ENCODE data around the gene OSBP2. TPM values are rescaled to one million over a fixed set of nuclear protein-coding genes. Genes with fewer than 3 reads are reported as not detected.
A peak's percentile ranks its signal among the peaks of the same experiment; 100 is the strongest.

OSBP2 gene
- total and polyA plus RNA-seq, 4 donors = 1.1 to 12.3 (median 2.6) TPM

DNA sequence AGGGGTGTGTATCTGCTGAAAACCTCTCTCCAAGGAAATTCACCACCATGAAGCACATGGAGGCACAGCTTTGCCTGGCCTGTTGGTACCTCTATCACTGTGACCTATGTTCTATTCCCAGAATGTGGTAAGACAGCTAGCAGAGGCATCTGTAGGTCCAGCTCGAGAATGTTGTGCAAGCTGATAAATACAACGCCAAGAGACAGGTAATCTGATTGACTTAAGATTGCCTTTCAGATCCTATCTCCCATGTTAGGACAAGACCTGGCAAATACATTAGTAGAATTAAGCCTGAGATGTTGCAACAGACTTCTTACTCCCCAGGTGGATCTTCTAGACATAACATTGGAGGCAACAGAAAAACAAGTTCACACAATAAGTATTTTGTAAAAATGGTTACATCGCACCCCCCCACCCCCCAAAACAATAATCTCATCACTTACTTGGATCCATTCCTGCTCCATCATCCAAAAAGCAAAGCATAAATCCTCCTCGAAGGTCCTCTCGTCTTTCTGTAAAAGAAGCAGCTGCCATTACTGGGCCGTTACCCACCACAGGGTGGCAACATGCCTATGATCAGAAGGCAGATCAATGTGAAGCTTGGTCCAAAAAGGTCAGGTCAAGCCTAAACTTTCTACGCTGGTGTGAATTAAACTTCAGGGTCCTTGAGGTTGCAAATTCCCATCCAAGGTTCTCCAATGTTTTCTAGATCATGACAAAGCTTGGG, 255.4 kb downstream of the OSBP2 start:
- H3K4me1 ChIP-seq (ENCODE audit: control insufficient read depth in 5 of 5, insufficient read depth in 5 of 5, low read length in 5 of 5) = peaks cover 0 to 3% (median 0%) of the 10 kb centered on the region in 5 donors
- H3K9ac ChIP-seq (ENCODE audit: insufficient read depth in 1 of 2, low read length in 2 of 2) = no peak overlapping the region
- TF ChIP-seq CTCF (IDR thresholded peaks at IDR 0.05; ENCODE audit: control extremely low read depth, extremely low read depth) = no peak
- DNase-seq = no peak
- WGBS, 2 donors = 89 to 92% methylated on average over 7 of the region's 7 CpGs
- H3K9me3 ChIP-seq (ENCODE audit: control insufficient read depth in 4 of 4, insufficient read depth in 3 of 4, low read length in 3 of 4) = no peaks in the 10 kb centered on the region
- peaks cover 38 to 56% (median 44%) of the 10 kb centered on the region in 4 donors for H3K36me3 ChIP-seq (ENCODE audit: control insufficient read depth in 4 of 4, insufficient read depth in 4 of 4, low read length in 4 of 4)
- ATAC-seq (ENCODE audit: insufficient read depth, low FRiP score) = no peak
- H3K27ac ChIP-seq (ENCODE audit: low read depth in 1 of 2, low read length in 1 of 2) = no peak overlapping the region
- no peak overlapping the region for H3K4me3 ChIP-seq
- no peaks in the 10 kb centered on the region for H3K27me3 ChIP-seq (ENCODE audit: control insufficient read depth in 3 of 3, insufficient read depth in 3 of 3, low read length in 2 of 3)

DNA sequence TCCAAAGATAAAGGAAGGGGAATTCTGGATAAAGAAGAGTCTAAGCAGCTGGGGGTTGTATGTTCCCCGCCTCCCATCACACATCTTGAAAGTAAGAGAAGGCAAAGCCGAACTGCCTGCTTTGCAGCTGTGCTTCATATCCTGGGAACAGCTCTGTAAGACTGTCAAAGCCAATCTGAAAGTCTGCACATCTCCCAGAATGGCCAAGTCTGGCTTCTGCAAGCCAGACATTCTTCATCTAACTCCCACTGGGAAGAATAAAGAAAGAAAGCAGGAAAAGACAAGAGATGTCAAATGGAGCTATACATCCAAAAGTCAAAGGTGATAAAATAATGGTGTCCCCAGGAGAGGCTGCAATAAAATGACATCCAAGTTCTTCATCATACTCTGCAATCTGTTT, 258.5 kb downstream of the OSBP2 start:
- no peaks in the 10 kb centered on the region for H3K9me3 ChIP-seq (ENCODE audit: control insufficient read depth in 4 of 4, insufficient read depth in 3 of 4, low read length in 3 of 4)
- DNase-seq = no peak
- no peak overlapping the region for H3K9ac ChIP-seq (ENCODE audit: insufficient read depth in 1 of 2, low read length in 2 of 2)
- H3K4me1 ChIP-seq (ENCODE audit: control insufficient read depth in 5 of 5, insufficient read depth in 5 of 5, low read length in 5 of 5) = peaks cover 0 to 4% (median 2%) of the 10 kb centered on the region in 5 donors
- no peak overlapping the region for H3K27ac ChIP-seq (ENCODE audit: low read depth in 1 of 2, low read length in 1 of 2)
- no peak for TF ChIP-seq CTCF (IDR thresholded peaks at IDR 0.05; ENCODE audit: control extremely low read depth, extremely low read depth)
- H3K27me3 ChIP-seq (ENCODE audit: control insufficient read depth in 3 of 3, insufficient read depth in 3 of 3, low read length in 2 of 3) = no peaks in the 10 kb centered on the region
- H3K4me3 ChIP-seq = no peak overlapping the region
- no peak for ATAC-seq (ENCODE audit: insufficient read depth, low FRiP score)
- WGBS, 2 donors = 94% methylated on average over 2 of the region's 2 CpGs
- peaks cover 24 to 46% (median 34%) of the 10 kb centered on the region in 4 donors for H3K36me3 ChIP-seq (ENCODE audit: control insufficient read depth in 4 of 4, insufficient read depth in 4 of 4, low read length in 4 of 4)

- peaks cover 0 to 12% (median 2%) of the 10 kb centered on the region in 5 donors for H3K4me1 ChIP-seq (ENCODE audit: control insufficient read depth in 5 of 5, insufficient read depth in 5 of 5, low read length in 5 of 5)
- peaks cover 9 to 28% (median 22%) of the 10 kb centered on the region in 4 donors for H3K36me3 ChIP-seq (ENCODE audit: control insufficient read depth in 4 of 4, insufficient read depth in 4 of 4, low read length in 4 of 4)
- H3K9me3 ChIP-seq (ENCODE audit: control insufficient read depth in 4 of 4, insufficient read depth in 3 of 4, low read length in 3 of 4) = no peaks in the 10 kb centered on the region
- H3K27me3 ChIP-seq (ENCODE audit: control insufficient read depth in 3 of 3, insufficient read depth in 3 of 3, low read length in 2 of 3) = no peaks in the 10 kb centered on the region
- TF ChIP-seq CTCF (IDR thresholded peaks at IDR 0.05; ENCODE audit: control extremely low read depth, extremely low read depth) = no peak
- DNase-seq = no peak
- H3K4me3 ChIP-seq = no peak overlapping the region
- WGBS, 2 donors = 93 to 97% methylated on average over 4 of the region's 4 CpGs
- no peak overlapping the region for H3K27ac ChIP-seq (ENCODE audit: low read depth in 1 of 2, low read length in 1 of 2)
- no peak for ATAC-seq (ENCODE audit: insufficient read depth, low FRiP score)
- no peak overlapping the region for H3K9ac ChIP-seq (ENCODE audit: insufficient read depth in 1 of 2, low read length in 2 of 2)
Observed at GRCh38 chr22:30955153-30955552, 260.5 kb downstream of the OSBP2 start.

Small RNA genes within 50 kb of the gene (small RNA-seq; reads per million reads assigned to genes)
- 0.89 reads per million, percentile 79 among the genes with 10 or more reads in this experiment for gene MIR3200 (ENCODE audit: low replicate concordance)

Other genes starting within 250 kb of the OSBP2 start
- under 1 TPM; 0.65 to 0.98 TPM for gene SEC14L3, start 222.9 kb upstream of the OSBP2 start, total RNA-seq
- under 1 TPM; 0.17 to 0.75 TPM for gene SEC14L3, start 222.9 kb upstream of the OSBP2 start, polyA plus RNA-seq
- 1 to 10 TPM in 1 of 2 donors, under 1 TPM in 1; 0.68 to 5.3 TPM for gene SEC14L4, start 189.2 kb upstream of the OSBP2 start, total RNA-seq
- gene SEC14L4, start 189.2 kb upstream of the OSBP2 start, polyA plus RNA-seq = 10 to 100 TPM in 1 of 2 donors, under 1 TPM in 1; 0.60 to 20.8 TPM
- gene SEC14L6, start 148.1 kb upstream of the OSBP2 start, total RNA-seq = 1 to 10 TPM; 3.4 to 3.8 TPM
- 10 to 100 TPM in 1 of 2 donors, under 1 TPM in 1; 0.61 to 12.4 TPM for gene SEC14L6, start 148.1 kb upstream of the OSBP2 start, polyA plus RNA-seq
- gene GAL3ST1, start 120.2 kb upstream of the OSBP2 start, total RNA-seq = 1 to 10 TPM; 3.5 to 4.0 TPM
- gene GAL3ST1, start 120.2 kb upstream of the OSBP2 start, polyA plus RNA-seq = 1 to 10 TPM in 1 of 2 donors, under 1 TPM in 1; 0.72 to 3.3 TPM
- 10 to 100 TPM; 34.4 to 76.5 TPM for gene PES1, start 103.0 kb upstream of the OSBP2 start, total RNA-seq
- gene PES1, start 103.0 kb upstream of the OSBP2 start, polyA plus RNA-seq = 10 to 100 TPM; 68.9 to 77.2 TPM
- 10 to 100 TPM; 21.4 to 39.9 TPM for gene TCN2, start 87.7 kb upstream of the OSBP2 start, total RNA-seq
- gene TCN2, start 87.7 kb upstream of the OSBP2 start, polyA plus RNA-seq = 10 to 100 TPM; 10.6 to 60.9 TPM
- 1 to 10 TPM; 1.6 to 4.8 TPM for gene SLC35E4, start 59.1 kb upstream of the OSBP2 start, total RNA-seq
- 1 to 10 TPM; 2.1 to 4.4 TPM for gene SLC35E4, start 59.1 kb upstream of the OSBP2 start, polyA plus RNA-seq
- 10 to 100 TPM; 15.1 to 27.1 TPM for gene DUSP18, start 27.0 kb upstream of the OSBP2 start, total RNA-seq
- gene DUSP18, start 27.0 kb upstream of the OSBP2 start, polyA plus RNA-seq = 10 to 100 TPM in 1 of 2 donors, 1 to 10 TPM in 1; 7.9 to 10.2 TPM

Measured in lung (tissue), 13 donors.